Measurements from ENCODE around the gene ART3.

Gene ART3

DNA sequence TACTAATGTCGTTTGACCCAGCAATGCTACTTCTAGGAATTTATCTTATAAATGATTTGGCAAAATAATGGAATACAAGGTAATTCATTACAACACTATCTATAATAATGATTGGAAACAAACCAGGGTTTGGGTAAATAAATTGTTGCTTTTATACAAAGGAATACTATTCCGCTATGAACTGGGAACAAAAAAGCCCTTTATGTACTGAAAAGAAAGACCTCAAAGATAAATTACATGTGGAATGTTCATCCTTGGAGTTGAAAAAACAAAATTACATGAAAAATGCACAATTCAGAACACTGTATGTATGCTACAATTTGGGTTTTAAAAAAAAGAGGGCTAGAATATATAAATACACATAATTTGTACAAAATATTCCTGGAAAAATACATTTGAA lies 78.8 kb downstream of the ART3 start:
- no peak for DNase-seq

DNA sequence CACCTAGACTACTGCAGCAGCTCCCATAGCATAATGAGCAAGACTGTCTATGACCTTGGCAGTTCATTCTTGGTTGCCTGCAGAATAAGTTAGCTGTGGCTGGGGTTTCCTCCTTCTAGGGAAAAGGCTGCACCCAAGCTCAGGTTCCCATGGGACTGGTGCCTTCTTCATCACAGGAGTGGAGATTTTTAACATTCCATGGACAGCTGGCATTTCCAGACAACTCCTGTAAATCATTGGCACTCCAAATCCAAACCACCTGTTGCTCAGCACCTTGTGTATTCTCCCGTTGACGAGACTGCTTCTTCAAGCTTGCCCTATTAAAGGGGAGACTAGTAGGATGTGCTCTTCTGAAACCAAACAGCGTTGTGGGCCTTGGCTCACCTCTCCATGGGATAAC lies 81.5 kb downstream of the ART3 start:
- DNase-seq: no peak

GRCh38 chr4:76156635-76157034 lies 82.1 kb downstream of the ART3 start:
- no peak for DNase-seq

DNA sequence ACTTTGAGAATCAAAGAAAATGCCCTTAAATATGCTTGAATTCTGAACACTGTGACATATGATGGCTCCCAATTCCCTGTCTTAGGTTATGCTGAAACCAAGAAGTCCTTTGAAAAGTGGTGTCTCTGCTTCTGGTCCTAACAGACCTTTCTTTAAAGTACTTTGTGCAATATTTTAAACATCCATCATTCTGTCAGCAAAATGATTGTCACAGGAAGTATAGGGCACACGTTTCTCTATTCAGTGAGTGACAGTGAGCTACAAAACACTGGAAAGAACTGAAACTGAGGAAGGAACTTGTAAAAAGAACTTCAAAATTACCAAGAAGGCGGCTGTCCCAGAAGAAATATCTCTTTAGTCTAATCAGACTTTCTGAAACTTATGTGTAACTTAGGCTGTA lies 85.8 kb downstream of the ART3 start:
- no peak for DNase-seq
